Superior temporal gyrus (tissue), 1 donor: Measurements from ENCODE around the gene TMEM203.

Experiments used
- DNase-seq: peaks from one replicate; pipeline ENCODE4 v3.0.0-alpha.2; 2016; ENCODE audit errors: extremely low spot score

Gene TMEM203

GRCh38 chr9:137230705-137231371 is 25.4 kb upstream of the TMEM203 start, which contains the start of gene SLC34A3:
Gene SLC34A3 (plus strand): TSS chr9:137230901. CDS start chr9:137231703, 802 bp downstream.
- DNase-seq: no peak

- no peak for DNase-seq
Measured at GRCh38 chr9:137229903-137230704, 24.7 kb upstream of the TMEM203 start.

GRCh38 chr9:137228968-137229896 is 23.8 kb upstream of the TMEM203 start:
- no peak for DNase-seq

- DNase-seq: no peak
Measured at GRCh38 chr9:137228506-137228967, 23.1 kb upstream of the TMEM203 start.

GRCh38 chr9:137227853-137228505 is 22.5 kb upstream of the TMEM203 start:
- no peak for DNase-seq

DNA sequence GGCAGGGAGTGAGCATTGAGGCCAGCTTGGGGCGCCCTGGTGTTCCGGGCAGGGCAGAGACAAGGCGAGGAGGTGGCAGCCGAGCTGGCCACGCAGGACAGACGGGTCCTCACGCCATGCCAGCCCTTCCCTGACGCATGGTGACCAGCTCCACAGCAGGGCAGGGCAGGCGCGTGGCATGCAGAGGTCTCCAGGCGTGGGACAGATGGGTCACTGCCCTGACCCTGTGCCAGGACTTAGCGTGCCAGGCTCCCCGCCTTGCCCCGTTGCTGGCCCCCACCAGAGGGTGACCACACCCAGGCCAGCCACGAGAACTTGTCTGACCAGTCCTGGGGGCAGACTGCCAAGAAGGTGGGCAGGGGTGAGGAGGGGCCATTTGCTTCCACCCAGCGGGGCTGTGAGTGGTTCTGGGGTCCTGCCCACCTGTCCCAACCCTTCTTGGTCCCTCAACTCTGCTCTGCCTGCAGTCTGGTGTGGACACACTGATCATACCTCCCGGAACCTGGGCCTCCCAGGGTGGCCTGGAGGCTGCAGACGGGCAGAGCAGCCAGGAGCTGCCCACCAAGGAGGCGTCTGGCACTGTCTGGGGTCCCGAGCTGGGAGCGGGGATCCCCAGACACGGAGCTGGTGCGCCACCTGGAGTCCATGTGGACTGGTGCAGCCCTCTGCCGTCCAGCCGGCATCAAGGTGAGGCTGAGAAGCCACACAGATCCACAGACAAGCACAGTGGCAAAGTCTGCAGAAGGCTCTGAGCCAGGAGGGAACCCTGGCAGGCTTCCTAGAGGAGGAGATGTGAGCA is 21.8 kb upstream of the TMEM203 start, which contains the start of gene RNF224:
TSS of gene RNF224 (plus strand) at position 449 of the 799 bp plus-strand sequence. CDS start 834 bp downstream, outside the sequence.
- DNase-seq: peak; percentile 72

DNA sequence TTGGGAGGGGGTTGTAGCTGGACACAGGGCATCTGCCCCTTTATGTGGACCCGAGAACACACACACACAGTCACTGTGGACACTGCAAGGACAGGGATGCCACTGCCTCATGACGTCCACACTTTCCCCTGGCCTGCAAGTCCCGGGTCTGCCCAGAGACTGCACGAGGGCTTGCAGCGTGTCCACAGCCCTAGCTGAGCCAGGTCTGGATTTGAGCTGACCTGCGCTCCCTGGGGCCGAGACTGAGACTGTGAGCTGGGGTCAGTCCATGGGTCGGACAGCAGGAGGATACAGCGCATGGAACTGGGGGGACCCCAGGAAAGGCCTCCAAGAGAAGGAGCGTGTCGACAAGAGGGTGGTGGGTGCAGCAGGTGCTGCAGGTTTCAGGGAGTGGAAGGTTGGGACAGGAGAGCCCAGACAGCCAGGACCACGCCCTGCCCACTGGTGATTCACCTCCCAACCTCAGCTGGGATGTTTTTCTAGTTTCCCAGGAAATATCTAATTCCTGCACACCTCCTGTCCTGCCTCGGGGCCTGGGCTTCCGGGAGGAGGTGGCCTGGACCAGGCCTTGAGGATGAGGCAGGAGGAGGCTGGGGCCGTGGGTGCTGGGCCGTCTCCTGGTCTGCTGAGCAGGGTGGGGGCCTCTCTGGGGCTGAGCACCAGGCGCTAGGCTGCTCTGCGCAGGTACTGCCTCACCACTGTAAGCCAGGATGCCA is 21.0 kb upstream of the TMEM203 start:
- DNase-seq: no peak

DNA sequence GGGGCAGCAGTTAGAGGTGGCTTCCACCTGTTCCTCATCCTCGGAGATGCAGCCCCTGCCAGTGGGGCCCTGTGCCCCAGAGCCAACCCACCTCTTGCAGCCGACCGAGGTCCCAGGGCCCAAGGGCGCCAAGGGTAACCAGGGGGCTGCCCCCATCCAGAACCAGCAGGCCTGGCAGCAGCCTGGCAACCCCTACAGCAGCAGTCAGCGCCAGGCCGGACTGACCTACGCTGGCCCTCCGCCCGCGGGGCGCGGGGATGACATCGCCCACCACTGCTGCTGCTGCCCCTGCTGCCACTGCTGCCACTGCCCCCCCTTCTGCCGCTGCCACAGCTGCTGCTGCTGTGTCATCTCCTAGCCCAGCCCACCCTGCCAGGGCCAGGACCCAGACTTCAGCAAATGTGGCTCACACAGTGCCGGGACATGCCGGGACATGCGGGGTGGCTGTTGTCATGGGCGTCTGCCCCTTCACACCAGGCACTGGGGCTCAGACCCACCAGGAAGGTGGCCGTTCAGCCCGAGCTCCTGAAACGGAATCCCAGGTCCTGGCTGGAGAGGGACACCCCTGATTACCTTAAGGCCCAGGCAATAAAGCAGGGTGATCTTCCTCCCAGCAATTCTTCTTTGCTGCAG is 20.4 kb upstream of the TMEM203 start:
- no peak for DNase-seq

- no peak for DNase-seq
Measured at GRCh38 chr9:137224830-137225694, 19.6 kb upstream of the TMEM203 start, which contains the start of gene CYSRT1. Gene CYSRT1 (plus strand): TSS chr9:137225174. CDS start chr9:137225622, 448 bp downstream.

GRCh38 chr9:137223078-137223970 is 17.9 kb upstream of the TMEM203 start:
- DNase-seq: peak; percentile 98

DNA sequence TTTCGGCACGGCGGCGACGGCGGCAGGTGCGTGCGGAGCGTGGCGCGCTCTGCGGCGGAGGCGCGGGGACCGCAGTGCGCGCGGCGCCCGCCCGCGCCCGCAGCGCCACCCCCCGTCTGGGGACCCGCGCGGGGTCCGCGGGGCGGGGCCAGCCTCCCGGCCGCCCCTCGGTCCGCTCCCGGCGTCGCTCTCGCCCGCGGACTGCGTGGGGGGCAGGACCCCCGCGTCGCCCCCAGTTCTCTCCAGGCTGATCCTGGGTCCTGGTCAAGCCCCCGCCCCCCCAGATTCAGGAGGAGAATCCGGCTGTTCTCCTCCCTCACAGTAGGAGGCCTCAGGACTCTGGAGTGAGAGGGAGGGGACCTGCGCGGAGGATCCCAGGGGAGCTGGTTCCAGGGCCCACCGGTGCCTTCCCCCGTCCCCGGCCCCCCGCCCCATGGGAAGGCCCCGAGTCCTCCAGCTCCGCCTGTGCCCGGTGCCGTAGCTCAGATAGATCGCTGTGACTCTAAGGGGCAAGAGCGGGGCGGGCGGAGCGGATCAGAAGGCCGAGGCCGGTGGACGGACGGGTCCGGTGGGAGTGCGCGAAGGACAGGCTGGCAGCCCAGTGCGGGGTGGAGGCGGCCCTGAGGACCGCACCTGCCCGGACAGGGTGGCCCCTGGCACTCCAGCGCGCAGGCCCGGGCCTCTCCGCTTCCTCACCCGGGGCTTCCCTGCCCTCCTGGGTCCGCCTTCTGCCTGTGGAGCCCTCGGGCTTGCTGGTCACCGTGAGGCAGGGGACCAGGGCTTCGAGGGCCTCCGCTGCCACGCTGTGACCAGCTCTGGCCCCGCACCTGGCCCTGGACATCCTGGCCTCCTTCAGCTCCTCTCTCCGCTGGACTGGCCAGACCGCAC is 17.0 kb upstream of the TMEM203 start, which contains the start of gene RNF208:
TSS of gene RNF208 (minus strand) at position 51 of the 888 bp plus-strand sequence. CDS start 1,028 bp downstream, outside the sequence.
- DNase-seq: no peak

- DNase-seq: no peak
Measured at GRCh38 chr9:137221506-137222111, 16.2 kb upstream of the TMEM203 start.

- no peak for DNase-seq
Measured at GRCh38 chr9:137221095-137221505, 15.7 kb upstream of the TMEM203 start.

- no peak for DNase-seq
Measured at GRCh38 chr9:137220317-137221094, 15.1 kb upstream of the TMEM203 start.
